GM12874 (cell line): ENCODE data around the gene SLC9C2.

Source experiments
- CTCF ChIP-seq: IDR thresholded peaks from 2 replicates; pipeline ENCODE4 v1.5.1; 2011; ENCODE audit warnings: low read depth, mild to moderate bottlenecking, control low read depth, low read length, moderate library complexity; ENCODE audit not compliant: insufficient read depth

Gene SLC9C2

DNA sequence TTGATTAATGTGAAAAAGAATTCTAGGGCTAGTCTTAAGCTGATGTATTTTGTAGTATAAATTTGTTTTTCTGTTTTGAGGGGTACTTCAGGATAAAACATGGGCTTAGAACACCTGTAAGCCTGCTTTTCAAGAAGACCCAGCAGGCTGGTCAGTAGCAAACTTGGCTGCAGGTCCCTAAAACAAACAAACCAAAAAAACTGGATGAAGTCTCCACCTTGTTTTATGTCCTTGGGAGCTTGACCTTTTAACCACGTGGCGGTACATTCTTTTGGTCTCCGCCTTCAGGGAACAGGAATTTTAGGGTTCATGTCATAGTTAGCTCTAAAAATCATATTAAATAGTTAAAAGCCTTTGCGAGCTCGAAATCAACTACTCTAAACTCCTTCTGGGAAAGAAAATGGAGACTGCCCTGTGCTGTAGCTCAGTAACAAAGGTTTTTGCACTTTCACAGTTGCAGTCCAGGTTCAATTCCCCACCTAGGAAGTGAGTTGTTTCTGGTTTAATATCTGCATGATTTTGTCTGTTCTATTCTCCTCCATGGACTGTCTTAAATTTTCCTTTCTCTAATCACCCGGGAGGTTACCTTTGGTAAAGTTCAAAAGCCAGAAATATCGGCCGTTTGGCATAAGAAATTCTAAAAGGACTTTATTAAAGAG, 107.1 kb downstream of the SLC9C2 start:
- no peak for TF ChIP-seq CTCF

- no peak for TF ChIP-seq CTCF
Measured at GRCh38 chr1:173491508-173491907, 111.4 kb downstream of the SLC9C2 start.

DNA sequence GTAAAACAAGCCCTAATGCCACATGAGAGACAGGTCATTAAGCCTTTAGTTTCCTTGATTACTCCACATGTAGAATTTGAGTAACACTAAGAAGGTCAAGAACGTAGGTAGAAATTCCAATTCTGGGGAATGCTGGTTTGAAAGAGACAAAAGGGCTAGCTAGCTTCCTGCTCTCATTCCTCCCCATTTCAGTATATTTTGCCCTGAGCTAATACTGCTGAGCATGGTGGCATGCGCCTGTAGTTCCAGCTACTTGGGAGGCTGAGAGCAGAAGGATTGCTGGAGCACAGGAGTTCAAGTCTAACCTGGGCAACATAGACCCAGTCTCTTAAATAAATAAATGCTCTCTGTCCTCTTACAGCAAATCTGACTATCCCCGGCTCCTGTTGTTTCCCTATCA, 112.9 kb downstream of the SLC9C2 start:
- no peak for TF ChIP-seq CTCF

DNA sequence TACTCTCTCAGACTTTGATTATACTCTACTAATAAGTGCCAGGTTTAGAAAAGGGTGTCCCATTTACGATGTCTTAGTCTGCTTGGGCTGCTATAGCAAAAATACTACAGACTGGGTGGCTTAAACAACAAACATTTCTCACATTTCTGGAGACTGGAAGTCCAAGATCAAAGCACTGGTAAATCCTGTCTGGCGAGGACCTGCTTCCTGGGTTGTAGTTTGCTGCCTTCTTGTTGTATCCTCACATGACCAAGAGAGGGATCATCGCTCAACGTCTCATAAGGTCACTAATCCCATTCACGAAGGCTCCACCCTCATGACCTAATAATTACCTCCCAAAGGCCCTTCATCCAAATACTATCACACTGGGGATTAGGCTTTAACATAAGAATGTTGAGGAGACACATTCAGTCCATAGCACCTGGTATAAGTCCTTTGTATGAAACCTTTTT, 113.7 kb downstream of the SLC9C2 start:
- TF ChIP-seq CTCF: no peak

DNA sequence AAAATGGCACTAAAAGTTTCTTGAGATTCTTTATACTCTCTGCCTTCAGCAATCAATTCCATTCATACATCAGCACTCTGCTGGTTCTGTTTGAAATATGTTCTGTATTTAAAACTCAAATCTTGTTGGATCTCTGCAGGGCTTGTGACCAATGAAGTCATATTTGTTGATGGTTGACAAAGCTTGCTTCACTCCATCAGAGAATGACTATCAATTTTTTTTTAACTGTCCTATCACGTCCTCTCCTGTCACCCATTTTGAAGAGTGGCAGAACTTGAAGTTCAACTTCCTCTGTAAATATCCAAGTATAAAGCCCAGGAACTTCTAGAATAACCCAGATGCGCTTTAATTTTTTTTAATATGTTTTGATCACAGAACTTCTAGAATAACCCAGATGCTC, 114.9 kb downstream of the SLC9C2 start:
- no peak for TF ChIP-seq CTCF

- TF ChIP-seq CTCF: no peak
Measured at GRCh38 chr1:173485401-173485800, 117.5 kb downstream of the SLC9C2 start.

- TF ChIP-seq CTCF: no peak
Measured at GRCh38 chr1:173484276-173484675, 118.6 kb downstream of the SLC9C2 start.
